Mucosa of rectum (tissue), 2 donors: ENCODE data around the gene ST6GAL2.

ENCODE experiments used
- H3K27ac ChIP-seq, 2 donors: one replicate each; pipeline ENCODE4 v1.7.0; 2013; ENCODE audit warnings: inconsistent platforms in 2 of 2, low read depth in 2 of 2, low read length in 2 of 2
- H3K27me3 ChIP-seq, 2 donors: one replicate each; pipeline ENCODE4 v1.7.0; 2013; ENCODE audit warnings: low read length in 2 of 2; ENCODE audit not compliant: control insufficient read depth in 2 of 2, insufficient read depth in 2 of 2
- H3K36me3 ChIP-seq, 2 donors: one replicate each; pipeline ENCODE4 v1.7.0; 2013; ENCODE audit warnings: low read length in 2 of 2; ENCODE audit not compliant: control insufficient read depth in 2 of 2, insufficient read depth in 2 of 2
- H3K4me1 ChIP-seq, 2 donors: one replicate each; pipeline ENCODE4 v1.7.0; 2013; ENCODE audit warnings: low read length in 2 of 2, mild to moderate bottlenecking in 1 of 2; ENCODE audit not compliant: control insufficient read depth in 2 of 2, insufficient read depth in 2 of 2
- H3K4me3 ChIP-seq, 2 donors: one replicate each; pipeline ENCODE4 v1.7.0; 2013; ENCODE audit warnings: low read length in 2 of 2
- H3K9ac ChIP-seq, 2 donors: one replicate each; pipeline ENCODE4 v1.7.0; 2013; ENCODE audit warnings: low read length in 2 of 2, low read depth in 1 of 2, mild to moderate bottlenecking in 1 of 2
- H3K9me3 ChIP-seq, 2 donors: one replicate each; pipeline ENCODE4 v1.7.0; 2013; ENCODE audit warnings: low read length in 2 of 2; ENCODE audit not compliant: control insufficient read depth in 2 of 2
- donor health status: healthy.
- donor health status: Normal muscosa, but diverticular disease.

Gene ST6GAL2

DNA sequence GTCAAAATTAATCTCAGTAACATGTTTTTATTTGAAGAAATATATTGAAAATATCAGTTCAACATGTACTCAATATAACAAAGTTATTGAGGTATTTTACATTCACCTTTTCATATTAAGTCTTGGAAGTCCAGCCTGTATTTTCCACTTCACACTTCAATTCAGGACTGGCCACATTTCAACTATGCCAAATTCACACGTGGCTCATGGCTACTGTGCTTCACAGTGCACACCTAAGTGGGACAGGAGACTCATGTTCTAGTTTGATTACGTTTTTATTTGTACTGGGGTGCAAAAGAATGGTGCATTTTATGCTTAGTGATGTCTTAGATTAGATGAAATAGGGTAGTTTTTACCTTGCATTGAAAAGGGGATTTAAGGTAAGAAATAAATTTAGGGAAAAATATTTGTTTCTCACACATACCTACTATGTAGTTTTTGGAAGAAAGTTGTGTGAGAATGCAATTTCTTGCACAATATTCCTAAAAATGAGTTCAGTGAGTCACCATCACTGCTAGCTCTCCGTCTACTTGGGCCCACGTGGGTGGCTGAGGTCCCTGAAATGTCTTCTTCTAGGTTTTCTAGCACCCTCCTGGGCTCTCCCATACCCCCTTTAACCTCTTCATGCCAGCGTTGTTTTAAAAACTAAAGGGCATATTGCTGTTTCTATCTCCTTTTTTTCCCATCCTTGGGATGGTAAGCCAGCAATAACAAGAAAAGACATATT lies 87.0 kb downstream of the ST6GAL2 start:
- Histone ChIP-seq H3K36me3 (no peaks in the 10 kb centered on the region), H3K27ac (no peak overlapping the region), H3K9me3 (no peaks in the 10 kb centered on the region), H3K9ac (no peak overlapping the region), H3K4me1 (no peaks in the 10 kb centered on the region), H3K4me3 (no peak overlapping the region), H3K27me3 (no peaks in the 10 kb centered on the region)

GRCh38 chr2:106797494-106797893 lies 88.5 kb downstream of the ST6GAL2 start:
- H3K27ac ChIP-seq = no peak overlapping the region
- no peaks in the 10 kb centered on the region for H3K36me3 ChIP-seq
- H3K9ac ChIP-seq = no peak overlapping the region
- no peak overlapping the region for H3K4me3 ChIP-seq
- H3K27me3 ChIP-seq = no peaks in the 10 kb centered on the region
- H3K9me3 ChIP-seq = no peaks in the 10 kb centered on the region
- H3K4me1 ChIP-seq = no peaks in the 10 kb centered on the region

DNA sequence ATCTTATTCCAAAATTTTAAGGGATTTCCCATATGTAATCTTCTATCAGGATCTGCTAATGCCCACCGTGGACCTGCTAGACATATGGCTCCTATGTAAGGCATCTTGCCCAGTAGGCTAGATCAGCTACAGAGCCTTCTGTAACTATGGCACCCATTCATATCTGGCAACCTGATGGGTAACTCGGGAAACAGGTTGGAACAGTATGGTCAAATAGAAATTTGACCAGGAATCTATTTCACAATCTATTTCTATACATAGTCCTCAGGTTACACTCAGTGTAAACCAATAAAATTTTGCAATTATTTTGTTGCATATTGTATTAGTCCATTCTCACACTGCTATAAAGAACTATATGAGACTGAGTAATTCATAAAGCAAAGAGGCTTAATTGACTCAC lies 93.3 kb downstream of the ST6GAL2 start:
- no peak overlapping the region for H3K27ac ChIP-seq
- H3K27me3 ChIP-seq = no peaks in the 10 kb centered on the region
- no peak overlapping the region for H3K9ac ChIP-seq
- H3K9me3 ChIP-seq = no peaks in the 10 kb centered on the region
- H3K4me1 ChIP-seq = no peaks in the 10 kb centered on the region
- H3K4me3 ChIP-seq = no peak overlapping the region
- H3K36me3 ChIP-seq = no peaks in the 10 kb centered on the region

DNA sequence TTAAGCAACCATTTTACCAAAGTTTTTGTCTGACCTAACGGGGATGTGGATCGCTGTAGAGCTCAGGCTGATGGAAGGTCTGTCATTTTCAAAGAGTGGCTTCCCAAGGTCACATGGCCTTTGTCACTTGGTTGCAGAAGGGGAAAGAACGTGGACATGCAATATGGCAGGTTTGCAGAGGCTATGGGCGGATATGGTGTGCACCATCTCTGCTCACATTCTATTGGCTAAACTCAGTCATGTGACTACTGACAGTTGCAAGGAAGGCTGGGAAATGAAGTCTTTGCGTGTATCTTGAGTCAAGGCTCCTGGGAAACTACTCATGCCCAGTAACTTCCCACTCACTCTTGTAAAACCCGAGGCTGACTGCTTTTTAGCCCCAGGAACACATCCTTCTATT lies 96.8 kb downstream of the ST6GAL2 start:
- no peaks in the 10 kb centered on the region for H3K36me3 ChIP-seq
- H3K4me1 ChIP-seq = no peaks in the 10 kb centered on the region
- no peaks in the 10 kb centered on the region for H3K9me3 ChIP-seq
- H3K27ac ChIP-seq = no peak overlapping the region
- H3K4me3 ChIP-seq = no peak overlapping the region
- H3K9ac ChIP-seq = no peak overlapping the region
- H3K27me3 ChIP-seq = no peaks in the 10 kb centered on the region

DNA sequence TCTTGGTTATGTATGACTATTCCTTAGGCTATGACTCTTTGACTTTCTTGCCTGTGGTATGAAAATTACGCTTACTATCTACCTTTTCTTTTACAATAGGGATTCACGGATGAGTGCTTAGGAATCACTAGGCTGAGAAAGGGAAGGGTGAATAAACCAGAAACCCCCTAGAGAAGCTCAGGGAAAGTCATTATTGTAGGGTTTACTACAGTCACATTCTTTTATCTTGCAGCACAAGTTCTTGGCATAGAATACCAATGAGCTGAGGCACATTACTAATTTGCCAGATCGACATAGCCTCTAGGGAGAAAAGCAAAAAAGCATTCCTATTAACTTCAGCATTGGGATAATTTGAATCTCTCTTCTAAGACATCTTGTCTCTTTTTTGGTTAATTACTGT lies 103.3 kb downstream of the ST6GAL2 start:
- Histone ChIP-seq H3K9ac (no peak overlapping the region), H3K9me3 (no peaks in the 10 kb centered on the region), H3K27ac (no peak overlapping the region), H3K36me3 (no peaks in the 10 kb centered on the region), H3K4me3 (no peak overlapping the region), H3K27me3 (no peaks in the 10 kb centered on the region), H3K4me1 (no peaks in the 10 kb centered on the region)

DNA sequence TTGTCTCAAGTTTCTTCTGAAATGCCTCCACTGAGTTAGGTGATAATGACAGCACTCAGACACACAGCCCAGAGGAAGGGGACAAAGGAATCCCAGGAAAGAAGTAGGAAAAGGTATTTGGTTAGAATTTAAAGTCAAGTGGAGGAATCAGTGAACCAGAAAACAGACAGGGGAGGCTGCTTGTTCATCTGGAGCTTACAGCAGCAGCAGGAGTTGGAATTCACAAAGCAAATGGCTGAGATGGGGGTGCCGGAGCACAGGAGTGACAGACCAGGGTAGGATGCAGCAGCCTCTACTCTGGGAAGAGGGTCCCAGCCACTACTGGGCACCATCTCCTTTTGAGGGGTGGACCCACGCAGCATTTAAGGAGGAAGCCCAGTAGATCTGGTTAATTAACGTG lies 104.8 kb downstream of the ST6GAL2 start:
- H3K9ac ChIP-seq = no peak overlapping the region
- H3K27me3 ChIP-seq = no peaks in the 10 kb centered on the region
- H3K9me3 ChIP-seq = no peaks in the 10 kb centered on the region
- H3K4me1 ChIP-seq = no peaks in the 10 kb centered on the region
- H3K36me3 ChIP-seq = no peaks in the 10 kb centered on the region
- H3K4me3 ChIP-seq = no peak overlapping the region
- no peak overlapping the region for H3K27ac ChIP-seq

- no peaks in the 10 kb centered on the region for H3K36me3 ChIP-seq
- H3K4me3 ChIP-seq = no peak overlapping the region
- H3K27ac ChIP-seq = no peak overlapping the region
- no peaks in the 10 kb centered on the region for H3K4me1 ChIP-seq
- H3K9ac ChIP-seq = no peak overlapping the region
- no peaks in the 10 kb centered on the region for H3K9me3 ChIP-seq
- H3K27me3 ChIP-seq = no peaks in the 10 kb centered on the region
Measured at GRCh38 chr2:106771811-106772210, 114.2 kb downstream of the ST6GAL2 start.

DNA sequence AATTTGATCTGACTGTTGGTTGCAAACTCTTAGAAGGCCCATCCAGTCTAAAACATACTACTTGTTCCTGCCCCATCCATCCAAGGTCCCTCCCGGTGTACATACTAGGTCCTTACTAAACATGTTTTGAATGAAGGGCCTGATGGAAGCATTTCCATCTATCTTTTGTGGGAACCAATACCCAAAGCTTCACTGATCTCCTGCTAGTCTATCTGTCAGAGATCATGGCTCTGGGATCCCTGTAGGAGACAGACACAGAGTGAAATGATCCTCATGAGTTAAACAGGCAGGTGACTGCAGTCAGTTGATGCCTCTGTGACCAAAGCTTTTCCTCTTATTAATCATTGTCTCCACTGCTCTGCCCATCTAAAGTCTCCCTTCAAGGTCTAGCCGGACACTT lies 115.0 kb downstream of the ST6GAL2 start:
- H3K9me3 ChIP-seq = no peaks in the 10 kb centered on the region
- no peaks in the 10 kb centered on the region for H3K4me1 ChIP-seq
- no peak overlapping the region for H3K27ac ChIP-seq
- no peaks in the 10 kb centered on the region for H3K27me3 ChIP-seq
- no peaks in the 10 kb centered on the region for H3K36me3 ChIP-seq
- H3K9ac ChIP-seq = no peak overlapping the region
- no peak overlapping the region for H3K4me3 ChIP-seq

- no peaks in the 10 kb centered on the region for H3K9me3 ChIP-seq
- H3K36me3 ChIP-seq = no peaks in the 10 kb centered on the region
- no peaks in the 10 kb centered on the region for H3K27me3 ChIP-seq
- H3K27ac ChIP-seq = no peak overlapping the region
- H3K4me3 ChIP-seq = no peak overlapping the region
- no peaks in the 10 kb centered on the region for H3K4me1 ChIP-seq
- H3K9ac ChIP-seq = no peak overlapping the region
Measured at GRCh38 chr2:106764614-106765013, 121.4 kb downstream of the ST6GAL2 start.

DNA sequence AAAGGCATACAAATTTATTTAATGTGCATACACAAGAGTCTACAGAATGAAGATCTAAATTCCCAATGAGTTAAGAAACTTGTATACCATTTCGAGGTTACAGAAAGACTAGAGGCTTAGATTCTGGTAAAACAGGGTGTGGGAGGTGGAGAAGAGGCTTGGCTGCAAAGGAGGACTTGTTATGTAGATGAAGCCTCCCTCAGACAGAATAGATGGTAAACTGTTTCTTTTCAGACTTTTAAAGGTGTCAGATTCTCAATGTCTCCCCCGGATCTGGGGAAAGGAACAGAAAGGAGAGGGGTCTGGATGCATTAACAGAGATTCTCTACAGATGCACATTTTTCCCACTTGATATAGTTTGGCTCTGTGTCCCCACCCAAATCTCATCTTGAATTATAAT lies 126.0 kb downstream of the ST6GAL2 start:
- Histone ChIP-seq H3K36me3 (no peaks in the 10 kb centered on the region), H3K27ac (no peak overlapping the region), H3K4me3 (no peak overlapping the region), H3K9ac (no peak overlapping the region), H3K4me1 (no peaks in the 10 kb centered on the region), H3K27me3 (no peaks in the 10 kb centered on the region), H3K9me3 (no peaks in the 10 kb centered on the region)
